Endodermal cell (in vitro differentiated cells): ENCODE results near the gene POM121L2. TPM values are rescaled to one million over a fixed set of nuclear protein-coding genes. Genes with fewer than 3 reads are reported as not detected.

Experiments used
- DNase-seq: peaks from one replicate; pipeline ENCODE4 v3.0.0-alpha.2; 2017
- H3K27ac ChIP-seq: 2 replicates; pipeline ENCODE4 v1.5.1; 2013; ENCODE audit warnings: mild to moderate bottlenecking, low read depth, low read length, moderate library complexity
- H3K27me3 ChIP-seq: 2 replicates; pipeline ENCODE4 v1.6.1; 2013; ENCODE audit warnings: mild to moderate bottlenecking, low read length, moderate library complexity; ENCODE audit not compliant: insufficient read depth, control insufficient read depth, poor library complexity, severe bottlenecking
- H3K36me3 ChIP-seq: 2 replicates; pipeline ENCODE4 v1.7.0; 2013; ENCODE audit warnings: mild to moderate bottlenecking, low read length, moderate library complexity; ENCODE audit not compliant: control insufficient read depth, insufficient read depth
- H3K4me1 ChIP-seq: one replicate; pipeline ENCODE4 v1.7.0; 2013; ENCODE audit warnings: low read length; ENCODE audit not compliant: control insufficient read depth, insufficient read depth
- H3K4me3 ChIP-seq: 2 replicates; pipeline ENCODE4 v1.5.1; 2013; ENCODE audit warnings: mild to moderate bottlenecking, low read length, moderate library complexity
- H3K9ac ChIP-seq: 2 replicates; pipeline ENCODE4 v1.6.1; 2013; ENCODE audit warnings: mild to moderate bottlenecking, low read length, moderate library complexity; ENCODE audit not compliant: poor library complexity, severe bottlenecking; ENCODE audit errors: extremely low read depth
- H3K9me3 ChIP-seq: 2 replicates; pipeline ENCODE4 v1.6.1; 2013; ENCODE audit warnings: mild to moderate bottlenecking, low read length, moderate library complexity; ENCODE audit not compliant: control insufficient read depth
- H3K27ac Mint-ChIP-seq: 2 replicates; pipeline ENCODE4 v1.8.0; 2020; ENCODE audit warnings: mixed read lengths
- H3K27me3 Mint-ChIP-seq: 2 replicates; pipeline ENCODE4 v1.8.0; 2021; ENCODE audit warnings: mild to moderate bottlenecking, mixed read lengths; ENCODE audit not compliant: insufficient read depth
- H3K36me3 Mint-ChIP-seq: 2 replicates; pipeline ENCODE4 v1.8.0; 2020; ENCODE audit warnings: low read depth, mixed read lengths
- H3K4me1 Mint-ChIP-seq: 2 replicates; pipeline ENCODE4 v1.8.0; 2020; ENCODE audit warnings: mixed read lengths
- H3K4me3 Mint-ChIP-seq: 2 replicates; pipeline ENCODE4 v1.8.0; 2020; ENCODE audit warnings: mild to moderate bottlenecking, moderate library complexity, mixed read lengths
- H3K9me3 Mint-ChIP-seq: 2 replicates; pipeline ENCODE4 v1.8.0; 2020; ENCODE audit warnings: mild to moderate bottlenecking, mixed read lengths
- CTCF ChIP-seq: fragments of 200-600 bp; sonication (generic); conservative IDR thresholded peaks from 2 replicates; pipeline ENCODE4 v1.5.0; 2021; ENCODE audit warnings: antibody characterized with exemption, mild to moderate bottlenecking
- WGBS, 2 experiments: methylation state at CpG; one replicate each; pipeline versions ENCODE4 v1.1.5 to v1.1.7; 2013; ENCODE audit warnings: missing lambda C conversion rate in 2 of 2, mixed read lengths in 1 of 2; ENCODE audit not compliant: insufficient coverage in 1 of 2, insufficient read length in 1 of 2; 5-methylcytosine and 5-hydroxymethylcytosine counted together
- long read RNA-seq, 4 experiments: library from polyadenylated mRNA in 2 of 4; library from RNA in 1 of 4; library from capped mRNA in 1 of 4; stranded (forward) in 3 of 4; unstranded in 1 of 4; transcript quantifications; one replicate each; pipeline ENCODE4 v2.0.0, GENCODE V29; 2020 to 2021; ENCODE audit warnings: inconsistent platforms in 1 of 4
- polyA plus RNA-seq, 2 experiments: library from polyadenylated mRNA; stranded (reverse); fragments of 50-300 nt; gene quantifications; one replicate each; pipeline ENCODE4 v1.2.3, GENCODE V29; 2013
- total RNA-seq, 2 donors: library from RNA; stranded (reverse); fragmentation: NEBNext Ultra II Directional in 1 of 2; extraction: Animal tissue kit (Norgen Biotek cat#: 25700) in 1 of 2; gene quantifications; 2 replicates in 1 of 2; 3 replicates in 1 of 2; pipeline ENCODE4 v1.2.1, GENCODE V29; 2021

The POM121L2 gene
- under 1 TPM in 1 of 2 donors, not detected in 1; 0.20 TPM for total RNA-seq
- polyA plus RNA-seq (2013, experiment 1 of 2) = not detected
- polyA plus RNA-seq (2013, experiment 2 of 2) = not detected
- long read RNA-seq, experiment 1 = 0 reads
- long read RNA-seq, experiment 2 = 0 reads
- long read RNA-seq, experiment 3 = 0 reads
- long read RNA-seq, experiment 4 = 0 reads

GRCh38 chr6:27312146-27312949 is at the start of gene POM121L2:
Gene POM121L2 (minus strand): TSS chr6:27312273. CDS start chr6:27312170, 103 bp downstream.
- peak; percentile 94 for DNase-seq
- Histone ChIP-seq H3K9ac (peak within 1 kb of the TSS; percentile 14), H3K9me3 (peaks cover 11% of the 10 kb centered on the region), H3K27ac (no peak within 1 kb of the TSS), H3K4me3 (peak within 1 kb of the TSS; percentile 88), H3K27me3 (peaks cover 63% of the 10 kb centered on the region), H3K4me1 (no peaks in the 10 kb centered on the region), H3K36me3 (no peaks in the 10 kb centered on the region)
- H3K4me1 Mint-ChIP-seq = no peaks in the 10 kb centered on the region
- H3K27ac Mint-ChIP-seq = no peak within 1 kb of the TSS
- TF ChIP-seq CTCF = peak; percentile 87
- H3K36me3 Mint-ChIP-seq = no peaks in the 10 kb centered on the region
- peaks cover 5% of the 10 kb centered on the region for H3K9me3 Mint-ChIP-seq
- H3K4me3 Mint-ChIP-seq = peak within 1 kb of the TSS; percentile 64
- WGBS, 2 experiments = 1 to 3% methylated on average over 38 to 64 of the region's 64 CpGs
- peaks cover 58% of the 10 kb centered on the region for H3K27me3 Mint-ChIP-seq

GRCh38 chr6:27359231-27359630 is 47.2 kb upstream of the POM121L2 start:
- H3K4me1 Mint-ChIP-seq = no peaks in the 10 kb centered on the region
- no peak overlapping the region for H3K27ac Mint-ChIP-seq
- Histone ChIP-seq H3K36me3 (peaks cover 31% of the 10 kb centered on the region), H3K4me3 (no peak overlapping the region), H3K27me3 (no peaks in the 10 kb centered on the region), H3K9me3 (peaks cover 58% of the 10 kb centered on the region), H3K27ac (no peak overlapping the region), H3K4me1 (no peaks in the 10 kb centered on the region), H3K9ac (no peak overlapping the region)
- 100% methylated on average over 1 of the region's 1 CpG for WGBS, 2 experiments
- peaks cover 53% of the 10 kb centered on the region for H3K36me3 Mint-ChIP-seq
- no peaks in the 10 kb centered on the region for H3K27me3 Mint-ChIP-seq
- H3K9me3 Mint-ChIP-seq = peaks cover 69% of the 10 kb centered on the region
- no peak overlapping the region for H3K4me3 Mint-ChIP-seq
- TF ChIP-seq CTCF = no peak
- no peak for DNase-seq

- Histone ChIP-seq H3K4me3 (no peak overlapping the region), H3K36me3 (peaks cover 31% of the 10 kb centered on the region), H3K4me1 (no peaks in the 10 kb centered on the region), H3K9ac (no peak overlapping the region), H3K9me3 (peaks cover 60% of the 10 kb centered on the region), H3K27me3 (no peaks in the 10 kb centered on the region), H3K27ac (no peak overlapping the region)
- Mint-ChIP-seq H3K9me3 (peaks cover 71% of the 10 kb centered on the region), H3K4me3 (no peak overlapping the region), H3K27me3 (no peaks in the 10 kb centered on the region), H3K27ac (no peak overlapping the region), H3K36me3 (peaks cover 53% of the 10 kb centered on the region), H3K4me1 (no peaks in the 10 kb centered on the region)
- WGBS, 2 experiments = 71% methylated on average over 2 of the region's 2 CpGs; no CpG with 5 or more reads in 1 of the 2 experiments
- DNase-seq = no peak
- no peak for TF ChIP-seq CTCF
Measured at GRCh38 chr6:27358786-27359185, 46.7 kb upstream of the POM121L2 start.
